Measurements from ENCODE around the gene BTG2.
A peak's percentile ranks its signal among the peaks of the same experiment; 100 is the strongest.

- peak; percentile 89 to 94 (median 92) for TF ChIP-seq CTCF (IDR thresholded peaks at IDR 0.05)
- no peak for TF ChIP-seq POLR2A (IDR thresholded peaks at IDR 0.05)
- TF ChIP-seq EP300 (IDR thresholded peaks at IDR 0.05): no peak
- no peak for TF ChIP-seq POLR2AphosphoS5 (IDR thresholded peaks at IDR 0.05)
These were observed 36.2 kb upstream of the BTG2 start for GRCh38 chr1:203268901-203269653.
